Stimulated activated CD4-positive, alpha-beta T cell treated with anti-CD3 and anti-CD28 coated beads, Interleukin-12 subunit alpha, Interleukin-12 subunit beta, amount 100 ng/mL, for 48 hours (primary cell): ENCODE data around the gene B3GLCT.
"Not testable (repeated sequence)": the region's sequence is repeated elsewhere in the genome, so short reads cannot be mapped to it uniquely, and the experiment has no call there.

Experiments used
- DNase-seq, 3 donors: peaks; one replicate each; pipeline ENCODE4 v3.0.0-alpha.2; 2020; ENCODE audit warnings: low read depth in 2 of 3, low spot score in 1 of 3

Gene B3GLCT

GRCh38 chr13:31182987-31183386, 16.8 kb upstream of the B3GLCT start:
- DNase-seq, result no peak

GRCh38 chr13:31184451-31184850, 15.3 kb upstream of the B3GLCT start:
- no peak for DNase-seq

GRCh38 chr13:31184981-31185645, 14.7 kb upstream of the B3GLCT start:
- no peak for DNase-seq

- no peak for DNase-seq
Observed at GRCh38 chr13:31191748-31192147, 8.0 kb upstream of the B3GLCT start.

GRCh38 chr13:31192306-31192705, 7.5 kb upstream of the B3GLCT start:
- no peak for DNase-seq

- DNase-seq, result no peak
Observed at GRCh38 chr13:31195616-31196015, 4.2 kb upstream of the B3GLCT start.

- DNase-seq, result no peak
Observed at GRCh38 chr13:31196992-31197391, 2.8 kb upstream of the B3GLCT start.

- no peak for DNase-seq
Observed at GRCh38 chr13:31198519-31198918, 1.3 kb upstream of the B3GLCT start.

GRCh38 chr13:31199527-31199848, 287 bp upstream of the B3GLCT start:
- no peak for DNase-seq

GRCh38 chr13:31200637-31200971, 829 bp downstream of the B3GLCT start:
- DNase-seq, result peak in 2 of 3 donors; percentile 11 to 40

GRCh38 chr13:31201341-31202031, 1.7 kb downstream of the B3GLCT start:
- no peak for DNase-seq

- peak in 1 of 3 donors; percentile 10 for DNase-seq
Observed at GRCh38 chr13:31204592-31204991, 4.8 kb downstream of the B3GLCT start.

GRCh38 chr13:31207661-31208552, 8.1 kb downstream of the B3GLCT start:
- no peak for DNase-seq

GRCh38 chr13:31208559-31209122, 8.9 kb downstream of the B3GLCT start:
- DNase-seq, result no peak

- DNase-seq, result no peak
Observed at GRCh38 chr13:31209172-31209840, 9.5 kb downstream of the B3GLCT start.

GRCh38 chr13:31209841-31210210, 10.1 kb downstream of the B3GLCT start:
- DNase-seq, result no peak

- DNase-seq, result no peak
Observed at GRCh38 chr13:31213651-31214289, 14.0 kb downstream of the B3GLCT start.

- DNase-seq, result no peak
Observed at GRCh38 chr13:31214435-31214834, 14.7 kb downstream of the B3GLCT start.

- not testable (repeated sequence) for DNase-seq
Observed at GRCh38 chr13:31216916-31217315, 17.1 kb downstream of the B3GLCT start.

- no peak for DNase-seq
Observed at GRCh38 chr13:31219909-31220598, 20.3 kb downstream of the B3GLCT start.
